ENCODE measurements around the gene BABAM2. TPM values are rescaled to one million over a fixed set of nuclear protein-coding genes. Genes with fewer than 3 reads are reported as not detected.

The BABAM2 gene
- total RNA-seq, 1 donor from 2014 or later, result 37.1 TPM

DNA sequence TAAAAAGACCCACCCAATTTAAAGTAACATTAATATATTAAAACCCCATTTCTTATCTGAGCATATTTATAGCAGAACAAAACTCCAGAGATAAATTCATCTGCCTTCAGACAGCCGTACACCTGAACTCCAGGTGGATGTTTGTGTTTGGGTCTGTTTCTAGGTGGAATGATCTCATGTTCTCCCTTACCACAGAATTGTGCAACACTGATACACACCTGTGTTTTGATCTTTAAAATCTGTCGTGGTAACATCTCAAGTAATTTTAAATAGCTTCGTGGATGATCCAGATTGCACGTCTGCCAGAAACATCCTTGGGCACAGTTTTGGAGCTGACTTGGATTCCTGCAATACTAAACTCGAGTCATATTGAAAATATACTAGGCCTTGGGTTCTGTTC lies 294.6 kb downstream of the BABAM2 start:
- Mint-ChIP-seq H3K27ac (no peak overlapping the region), H3K4me1 (ENCODE audit: low read depth) (no peaks in the 10 kb centered on the region), H3K4me3 (ENCODE audit: low read depth) (no peak overlapping the region), H3K9me3 (ENCODE audit: low read depth) (peaks cover 6% of the 10 kb centered on the region), H3K27me3 (no peaks in the 10 kb centered on the region), H3K36me3 (ENCODE audit: insufficient read depth) (peaks cover 1% of the 10 kb centered on the region)
- TF ChIP-seq, protein P1, sequence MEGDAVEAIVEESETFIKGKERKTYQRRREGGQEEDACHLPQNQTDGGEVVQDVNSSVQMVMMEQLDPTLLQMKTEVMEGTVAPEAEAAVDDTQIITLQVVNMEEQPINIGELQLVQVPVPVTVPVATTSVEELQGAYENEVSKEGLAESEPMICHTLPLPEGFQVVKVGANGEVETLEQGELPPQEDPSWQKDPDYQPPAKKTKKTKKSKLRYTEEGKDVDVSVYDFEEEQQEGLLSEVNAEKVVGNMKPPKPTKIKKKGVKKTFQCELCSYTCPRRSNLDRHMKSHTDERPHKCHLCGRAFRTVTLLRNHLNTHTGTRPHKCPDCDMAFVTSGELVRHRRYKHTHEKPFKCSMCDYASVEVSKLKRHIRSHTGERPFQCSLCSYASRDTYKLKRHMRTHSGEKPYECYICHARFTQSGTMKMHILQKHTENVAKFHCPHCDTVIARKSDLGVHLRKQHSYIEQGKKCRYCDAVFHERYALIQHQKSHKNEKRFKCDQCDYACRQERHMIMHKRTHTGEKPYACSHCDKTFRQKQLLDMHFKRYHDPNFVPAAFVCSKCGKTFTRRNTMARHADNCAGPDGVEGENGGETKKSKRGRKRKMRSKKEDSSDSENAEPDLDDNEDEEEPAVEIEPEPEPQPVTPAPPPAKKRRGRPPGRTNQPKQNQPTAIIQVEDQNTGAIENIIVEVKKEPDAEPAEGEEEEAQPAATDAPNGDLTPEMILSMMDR (IDR thresholded peaks at IDR 0.05; ENCODE audit: unreplicated experiment), result no peak
- no peak for DNase-seq (ENCODE audit: low spot score, unreplicated experiment)

DNA sequence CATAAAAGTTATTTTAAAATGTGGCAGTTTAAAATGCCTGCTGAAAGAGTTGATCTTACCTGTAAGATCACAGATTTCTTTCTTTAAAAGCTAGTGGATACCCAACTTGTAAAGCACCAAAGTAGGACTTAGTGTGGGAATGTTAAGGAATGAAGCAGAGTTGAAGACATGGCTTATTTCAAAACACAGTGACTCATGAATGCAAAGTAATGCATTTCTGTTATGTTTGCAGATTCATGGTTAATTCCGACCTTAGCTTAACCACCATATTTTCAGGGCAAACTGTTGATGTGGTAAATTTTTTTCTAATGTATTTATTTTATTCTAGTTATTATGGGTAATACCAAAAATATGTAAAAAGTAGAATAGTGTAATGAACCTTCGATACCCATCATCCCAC lies 295.4 kb downstream of the BABAM2 start:
- no peak for DNase-seq (ENCODE audit: low spot score, unreplicated experiment)
- no peaks in the 10 kb centered on the region for H3K27me3 Mint-ChIP-seq
- H3K4me3 Mint-ChIP-seq (ENCODE audit: low read depth), result no peak overlapping the region
- TF ChIP-seq, protein P1 (IDR thresholded peaks at IDR 0.05; ENCODE audit: unreplicated experiment), result no peak
- H3K4me1 Mint-ChIP-seq (ENCODE audit: low read depth), result no peaks in the 10 kb centered on the region
- H3K9me3 Mint-ChIP-seq (ENCODE audit: low read depth), result peaks cover 1% of the 10 kb centered on the region
- H3K36me3 Mint-ChIP-seq (ENCODE audit: insufficient read depth), result no peaks in the 10 kb centered on the region
- H3K27ac Mint-ChIP-seq, result no peak overlapping the region

DNA sequence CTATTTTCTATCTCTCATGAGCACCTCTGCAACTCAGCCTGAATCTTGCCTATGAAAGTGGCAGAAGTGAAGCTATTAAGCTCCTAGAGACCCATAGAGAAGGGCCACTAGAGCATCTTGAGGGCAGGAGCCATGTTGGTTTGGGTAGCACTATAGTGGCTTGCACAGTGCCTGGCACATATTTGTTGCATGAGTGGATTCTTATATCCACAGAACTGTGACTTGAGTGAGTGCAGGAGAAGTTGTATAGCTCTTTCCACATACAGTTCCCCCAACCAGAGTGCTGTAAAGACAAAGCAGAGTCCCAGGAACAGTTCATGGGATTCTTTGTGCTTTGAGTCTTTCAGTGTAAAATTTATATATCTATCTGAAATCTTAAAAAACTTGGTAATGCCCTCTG lies 296.7 kb downstream of the BABAM2 start:
- Mint-ChIP-seq H3K27ac (no peak overlapping the region), H3K4me1 (ENCODE audit: low read depth) (no peaks in the 10 kb centered on the region), H3K4me3 (ENCODE audit: low read depth) (no peak overlapping the region), H3K36me3 (ENCODE audit: insufficient read depth) (no peaks in the 10 kb centered on the region), H3K9me3 (ENCODE audit: low read depth) (peaks cover 3% of the 10 kb centered on the region), H3K27me3 (no peaks in the 10 kb centered on the region)
- TF ChIP-seq, protein P1 (IDR thresholded peaks at IDR 0.05; ENCODE audit: unreplicated experiment), result no peak
- no peak for DNase-seq (ENCODE audit: low spot score, unreplicated experiment)

DNA sequence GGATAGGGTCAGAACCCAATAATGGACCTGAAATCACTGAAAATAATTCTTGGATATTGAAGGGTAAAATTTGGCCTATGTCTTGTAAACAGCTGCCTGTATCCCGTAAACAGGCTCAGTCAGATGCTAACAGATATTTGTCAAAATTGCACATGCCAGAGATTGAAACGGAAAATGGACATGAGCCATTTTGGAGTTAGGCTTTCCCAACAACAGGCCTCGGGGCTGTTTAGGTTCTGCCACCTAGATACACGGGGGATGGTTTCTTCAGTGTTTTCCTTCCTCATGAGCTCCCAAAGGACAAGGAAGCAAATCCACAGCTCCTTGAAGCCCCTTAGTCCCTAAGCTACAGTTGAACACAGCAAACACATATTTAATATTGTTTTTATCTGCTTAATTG lies 297.9 kb downstream of the BABAM2 start:
- no peak for DNase-seq (ENCODE audit: low spot score, unreplicated experiment)
- H3K9me3 Mint-ChIP-seq (ENCODE audit: low read depth), result peaks cover 3% of the 10 kb centered on the region
- H3K36me3 Mint-ChIP-seq (ENCODE audit: insufficient read depth), result no peaks in the 10 kb centered on the region
- no peaks in the 10 kb centered on the region for H3K27me3 Mint-ChIP-seq
- H3K4me1 Mint-ChIP-seq (ENCODE audit: low read depth), result no peaks in the 10 kb centered on the region
- no peak overlapping the region for H3K27ac Mint-ChIP-seq
- H3K4me3 Mint-ChIP-seq (ENCODE audit: low read depth), result no peak overlapping the region
- TF ChIP-seq, protein P1 (IDR thresholded peaks at IDR 0.05; ENCODE audit: unreplicated experiment), result no peak

GRCh38 chr2:28193630-28194403 lies 303.3 kb downstream of the BABAM2 start:
- TF ChIP-seq, protein P1 (IDR thresholded peaks at IDR 0.05; ENCODE audit: unreplicated experiment), result no peak
- Mint-ChIP-seq H3K4me3 (ENCODE audit: low read depth) (no peak overlapping the region), H3K36me3 (ENCODE audit: insufficient read depth) (no peaks in the 10 kb centered on the region), H3K9me3 (ENCODE audit: low read depth) (peaks cover 3% of the 10 kb centered on the region), H3K4me1 (ENCODE audit: low read depth) (no peaks in the 10 kb centered on the region), H3K27me3 (no peaks in the 10 kb centered on the region), H3K27ac (no peak overlapping the region)
- DNase-seq (ENCODE audit: low spot score, unreplicated experiment), result no peak

Measured in progenitor cell of endocrine pancreas (in vitro differentiated cells).